Measurements from ENCODE around the gene PPIH. TPM values are rescaled to one million over a fixed set of nuclear protein-coding genes. Genes with fewer than 3 reads are reported as not detected.

Gene PPIH
- total RNA-seq, 6 donors from 2014 or later: 18.2 to 50.3 (median 29.1) TPM

DNA sequence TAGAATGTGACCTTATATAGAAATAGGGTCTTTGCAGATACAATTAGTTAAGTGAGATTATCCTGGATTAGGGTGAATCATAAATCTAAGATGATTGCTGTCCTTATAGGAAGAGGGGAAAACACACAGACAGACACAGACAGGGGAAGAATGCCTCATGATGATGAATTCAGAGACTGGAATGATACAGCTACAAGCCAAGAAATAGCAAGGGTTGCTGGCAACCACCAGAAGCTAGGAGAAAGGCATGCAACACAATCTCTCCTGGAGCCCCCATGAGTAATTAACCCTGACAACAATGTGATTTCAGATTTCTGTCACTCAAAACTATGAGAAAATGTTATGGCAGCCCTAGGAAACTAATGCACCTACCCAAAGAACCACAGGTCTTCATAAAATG lies 19.1 kb upstream of the PPIH start:
- DNase-seq: no peak
- Histone ChIP-seq H3K4me3 (no peak overlapping the region), H3K4me1 (no peaks in the 10 kb centered on the region), H3K27ac (no peak overlapping the region), H3K9me3 (no peaks in the 10 kb centered on the region), H3K36me3 (no peaks in the 10 kb centered on the region), H3K27me3 (no peaks in the 10 kb centered on the region)
- no peak for ATAC-seq (ENCODE audit: low FRiP score in 2 of 2)
- no peak for TF ChIP-seq POLR2A (IDR thresholded peaks at IDR 0.05)
- TF ChIP-seq, protein P1, sequence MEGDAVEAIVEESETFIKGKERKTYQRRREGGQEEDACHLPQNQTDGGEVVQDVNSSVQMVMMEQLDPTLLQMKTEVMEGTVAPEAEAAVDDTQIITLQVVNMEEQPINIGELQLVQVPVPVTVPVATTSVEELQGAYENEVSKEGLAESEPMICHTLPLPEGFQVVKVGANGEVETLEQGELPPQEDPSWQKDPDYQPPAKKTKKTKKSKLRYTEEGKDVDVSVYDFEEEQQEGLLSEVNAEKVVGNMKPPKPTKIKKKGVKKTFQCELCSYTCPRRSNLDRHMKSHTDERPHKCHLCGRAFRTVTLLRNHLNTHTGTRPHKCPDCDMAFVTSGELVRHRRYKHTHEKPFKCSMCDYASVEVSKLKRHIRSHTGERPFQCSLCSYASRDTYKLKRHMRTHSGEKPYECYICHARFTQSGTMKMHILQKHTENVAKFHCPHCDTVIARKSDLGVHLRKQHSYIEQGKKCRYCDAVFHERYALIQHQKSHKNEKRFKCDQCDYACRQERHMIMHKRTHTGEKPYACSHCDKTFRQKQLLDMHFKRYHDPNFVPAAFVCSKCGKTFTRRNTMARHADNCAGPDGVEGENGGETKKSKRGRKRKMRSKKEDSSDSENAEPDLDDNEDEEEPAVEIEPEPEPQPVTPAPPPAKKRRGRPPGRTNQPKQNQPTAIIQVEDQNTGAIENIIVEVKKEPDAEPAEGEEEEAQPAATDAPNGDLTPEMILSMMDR (IDR thresholded peaks at IDR 0.05): no peak
- TF ChIP-seq EP300 (IDR thresholded peaks at IDR 0.05): no peak
- TF ChIP-seq POLR2AphosphoS5 (IDR thresholded peaks at IDR 0.05): no peak

DNA sequence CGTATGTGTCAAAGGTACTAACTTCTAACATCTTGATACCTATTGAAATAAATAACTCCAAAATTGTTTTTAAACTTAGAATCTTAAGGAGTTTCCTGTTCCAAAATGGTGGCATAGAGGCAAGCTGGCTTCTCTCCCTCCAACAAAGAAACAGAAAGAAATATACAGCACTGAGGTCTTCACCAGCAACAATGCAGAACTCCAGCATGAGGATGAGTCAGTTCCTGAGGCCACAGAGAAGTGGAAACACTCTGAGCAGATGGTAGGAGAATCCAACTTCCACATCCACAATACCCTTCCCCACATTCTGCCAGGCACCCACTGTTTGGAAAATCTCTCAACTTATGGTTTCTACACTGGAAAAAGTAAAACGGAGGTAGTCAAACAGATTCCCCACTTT lies 12.2 kb upstream of the PPIH start:
- ATAC-seq (ENCODE audit: low FRiP score in 2 of 2) (no peak), DNase-seq (no peak)
- Histone ChIP-seq H3K36me3 (no peaks in the 10 kb centered on the region), H3K4me1 (no peaks in the 10 kb centered on the region), H3K27me3 (no peaks in the 10 kb centered on the region), H3K4me3 (no peak overlapping the region), H3K27ac (no peak overlapping the region), H3K9me3 (no peaks in the 10 kb centered on the region)
- 88% methylated on average over 2 of the region's 2 CpGs for WGBS, 2 donors
- TF ChIP-seq EP300 (IDR thresholded peaks at IDR 0.05) (no peak), POLR2A (IDR thresholded peaks at IDR 0.05) (no peak), POLR2AphosphoS5 (IDR thresholded peaks at IDR 0.05) (no peak)
- TF ChIP-seq, protein P1 (IDR thresholded peaks at IDR 0.05): no peak

DNA sequence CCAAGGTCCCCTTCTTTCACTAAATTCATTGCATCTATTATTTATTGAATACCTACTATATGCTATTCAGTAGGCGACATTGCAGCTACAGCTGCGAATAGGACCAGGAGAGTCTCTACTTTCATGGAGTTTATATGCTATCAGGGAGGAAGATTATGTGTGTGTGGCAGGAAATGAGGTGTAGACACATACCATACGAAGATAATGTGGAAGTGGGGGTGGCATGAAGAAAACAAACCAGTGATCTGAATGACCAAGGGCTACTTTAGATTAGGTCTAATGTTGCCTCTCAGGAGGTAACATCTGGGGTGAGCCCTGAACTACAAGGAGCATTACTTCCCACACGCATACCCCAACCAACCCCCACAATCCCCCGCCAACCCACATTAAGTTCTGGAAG lies 1.0 kb upstream of the PPIH start:
- peaks cover 2 to 20% (median 9%) of the 10 kb centered on the region in 4 donors for H3K36me3 ChIP-seq
- 68 to 81% methylated on average over 5 of the region's 5 CpGs for WGBS, 2 donors
- no peaks in the 10 kb centered on the region for H3K9me3 ChIP-seq
- no peak for TF ChIP-seq POLR2AphosphoS5 (IDR thresholded peaks at IDR 0.05)
- peak overlapping the region; percentile 69 to 83 (median 79) for H3K27ac ChIP-seq
- H3K4me1 ChIP-seq: peaks cover 12 to 17% (median 15%) of the 10 kb centered on the region in 4 donors
- ATAC-seq (ENCODE audit: low FRiP score in 2 of 2) (no peak), DNase-seq (no peak)
- peak overlapping the region in 1 of 4 donors; percentile 79 for H3K4me3 ChIP-seq
- H3K27me3 ChIP-seq: no peaks in the 10 kb centered on the region

DNA sequence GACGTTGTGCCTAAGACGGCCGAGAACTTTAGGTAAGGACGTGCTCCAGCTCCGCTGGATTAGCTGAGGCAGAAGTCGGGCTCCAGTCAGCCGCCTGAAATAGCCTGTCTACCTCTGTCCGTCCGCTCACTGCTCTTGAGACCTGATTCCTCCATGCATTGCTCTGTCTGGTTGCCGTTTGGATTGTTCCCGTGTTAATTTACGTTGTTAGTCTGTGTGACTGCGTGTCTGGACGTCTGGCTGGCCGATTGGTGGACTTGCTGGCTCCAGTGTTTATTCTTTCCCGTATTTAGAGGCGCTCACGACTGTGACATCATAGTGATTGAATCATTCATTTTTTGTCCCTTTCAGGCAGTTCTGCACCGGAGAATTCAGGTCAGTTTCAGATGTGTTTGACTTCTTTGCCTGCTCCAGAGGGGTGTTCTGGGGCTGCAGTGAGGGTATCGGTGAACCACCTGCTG lies 684 bp downstream of the PPIH start:
- ATAC-seq (ENCODE audit: low FRiP score in 2 of 2): peak in 1 of 2 donors; percentile 21
- no peak for DNase-seq
- TF ChIP-seq POLR2AphosphoS5 (IDR thresholded peaks at IDR 0.05) (no peak), POLR2A (IDR thresholded peaks at IDR 0.05) (no peak)
- Histone ChIP-seq H3K4me3 (peak overlapping the region; percentile 74 to 84 (median 78)), H3K9me3 (no peaks in the 10 kb centered on the region), H3K4me1 (peaks cover 12 to 17% (median 15%) of the 10 kb centered on the region in 4 donors), H3K27ac (peak overlapping the region; percentile 69 to 83 (median 79)), H3K36me3 (peaks cover 2 to 36% (median 14%) of the 10 kb centered on the region in 4 donors), H3K27me3 (no peaks in the 10 kb centered on the region)
- WGBS, 2 donors: 7 to 13% methylated on average over 20 of the region's 20 CpGs

DNA sequence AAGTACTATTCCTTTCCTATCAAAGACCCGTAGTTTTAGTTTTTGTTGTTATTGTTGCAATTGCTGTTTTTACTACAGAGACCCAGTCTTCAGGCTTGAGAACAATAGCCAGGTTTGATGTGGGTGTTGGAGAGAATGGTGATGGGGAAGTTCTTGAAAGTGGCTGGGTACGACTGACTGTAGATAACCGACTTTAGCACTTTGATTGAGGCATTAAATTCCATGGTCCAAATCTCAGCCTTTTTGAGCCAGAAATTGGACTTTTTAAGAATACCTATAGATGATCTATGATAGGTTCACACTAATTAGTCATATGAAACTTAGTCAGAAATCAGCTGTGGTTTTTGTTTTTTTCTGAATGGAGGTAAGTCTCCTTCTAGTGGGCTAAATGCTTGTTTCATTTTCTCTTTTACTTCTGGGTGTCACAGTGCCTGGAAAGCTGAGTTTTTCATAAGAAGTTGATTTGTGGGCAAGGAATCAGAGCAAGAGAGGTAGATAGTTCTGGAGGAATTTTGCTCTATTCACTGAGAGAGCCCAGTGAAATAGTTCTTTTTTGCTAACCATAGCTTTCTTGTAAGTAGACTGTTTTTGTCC lies 2.8 kb downstream of the PPIH start:
- no peak for DNase-seq
- Histone ChIP-seq H3K4me3 (no peak overlapping the region), H3K27ac (no peak overlapping the region), H3K36me3 (peaks cover 7 to 57% (median 33%) of the 10 kb centered on the region in 4 donors), H3K4me1 (peaks cover 12 to 17% (median 15%) of the 10 kb centered on the region in 4 donors), H3K9me3 (no peaks in the 10 kb centered on the region), H3K27me3 (no peaks in the 10 kb centered on the region)
- WGBS, 2 donors: 87 to 97% methylated on average over 3 of the region's 3 CpGs
- TF ChIP-seq, protein P1 (IDR thresholded peaks at IDR 0.05): no peak
- TF ChIP-seq EP300 (IDR thresholded peaks at IDR 0.05): no peak
- no peak for TF ChIP-seq POLR2AphosphoS5 (IDR thresholded peaks at IDR 0.05)
- TF ChIP-seq POLR2A (IDR thresholded peaks at IDR 0.05): no peak
- no peak for ATAC-seq (ENCODE audit: low FRiP score in 2 of 2)

DNA sequence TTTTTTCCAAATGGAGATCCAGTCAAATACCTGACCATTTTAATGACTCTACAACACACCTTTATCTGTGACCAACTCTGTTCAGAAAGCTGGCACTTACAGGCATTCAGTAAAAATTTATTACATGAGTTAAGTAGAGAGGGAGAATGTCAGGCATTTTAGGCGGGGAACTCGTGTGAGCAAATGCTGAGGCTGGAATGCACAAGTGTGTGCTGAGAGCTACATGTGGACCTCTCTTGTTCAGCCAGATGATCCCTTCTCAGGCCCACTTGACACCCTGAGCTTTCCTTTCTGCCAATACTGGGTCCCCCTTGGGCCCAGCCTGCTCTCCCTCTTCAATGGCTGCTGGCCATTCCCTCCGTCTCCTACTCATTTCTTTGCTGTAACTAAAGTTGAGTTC lies 11.7 kb downstream of the PPIH start:
- TF ChIP-seq POLR2AphosphoS5 (IDR thresholded peaks at IDR 0.05): no peak
- peak in 1 of 4 donors; percentile 40 for TF ChIP-seq EP300 (IDR thresholded peaks at IDR 0.05)
- DNase-seq (no peak), ATAC-seq (ENCODE audit: low FRiP score in 2 of 2) (peak in 1 of 2 donors; percentile 55)
- Histone ChIP-seq H3K9me3 (no peaks in the 10 kb centered on the region), H3K4me3 (no peak overlapping the region), H3K27me3 (no peaks in the 10 kb centered on the region), H3K27ac (no peak overlapping the region), H3K36me3 (peaks cover 20 to 63% (median 36%) of the 10 kb centered on the region in 4 donors), H3K4me1 (peaks cover 0 to 5% (median 1%) of the 10 kb centered on the region in 4 donors)
- WGBS, 2 donors: 74 to 91% methylated on average over 3 of the region's 3 CpGs
